ENCODE data around the gene ZNF407. TPM values are rescaled to one million over a fixed set of nuclear protein-coding genes. Genes with fewer than 3 reads are reported as not detected.
A peak's percentile ranks its signal among the peaks of the same experiment; 100 is the strongest.

The ZNF407 gene
- total RNA-seq, 1 donor from 2014 or later: 24.9 TPM

GRCh38 chr18:74921057-74921820 is 323.6 kb downstream of the ZNF407 start:
- H3K9me3 Mint-ChIP-seq: no peaks in the 10 kb centered on the region
- H3K36me3 Mint-ChIP-seq: no peaks in the 10 kb centered on the region
- H3K4me1 Mint-ChIP-seq: no peaks in the 10 kb centered on the region
- TF ChIP-seq CTCF (IDR thresholded peaks at IDR 0.05; ENCODE audit: unreplicated experiment): no peak
- no peak overlapping the region for H3K4me3 Mint-ChIP-seq
- H3K27me3 Mint-ChIP-seq (ENCODE audit: low read depth): no peaks in the 10 kb centered on the region
- no peak overlapping the region for H3K27ac Mint-ChIP-seq
- no peak for DNase-seq (ENCODE audit: low spot score in 2 of 2, unreplicated experiment in 2 of 2)

- no peak for DNase-seq (ENCODE audit: low spot score in 2 of 2, unreplicated experiment in 2 of 2)
- no peak for TF ChIP-seq CTCF (IDR thresholded peaks at IDR 0.05; ENCODE audit: unreplicated experiment)
- H3K4me3 Mint-ChIP-seq: no peak overlapping the region
- H3K9me3 Mint-ChIP-seq: no peaks in the 10 kb centered on the region
- peaks cover 5% of the 10 kb centered on the region for H3K4me1 Mint-ChIP-seq
- H3K36me3 Mint-ChIP-seq: peaks cover 3% of the 10 kb centered on the region
- no peaks in the 10 kb centered on the region for H3K27me3 Mint-ChIP-seq (ENCODE audit: low read depth)
- H3K27ac Mint-ChIP-seq: no peak overlapping the region
Observed at GRCh38 chr18:74926051-74926450, 328.4 kb downstream of the ZNF407 start.

GRCh38 chr18:74928194-74928968 is 330.7 kb downstream of the ZNF407 start:
- H3K9me3 Mint-ChIP-seq: no peaks in the 10 kb centered on the region
- TF ChIP-seq CTCF (IDR thresholded peaks at IDR 0.05; ENCODE audit: unreplicated experiment): no peak
- no peak overlapping the region for H3K4me3 Mint-ChIP-seq
- no peaks in the 10 kb centered on the region for H3K27me3 Mint-ChIP-seq (ENCODE audit: low read depth)
- H3K4me1 Mint-ChIP-seq: peaks cover 5% of the 10 kb centered on the region
- DNase-seq (ENCODE audit: low spot score in 2 of 2, unreplicated experiment in 2 of 2): no peak
- H3K36me3 Mint-ChIP-seq: peaks cover 6% of the 10 kb centered on the region
- H3K27ac Mint-ChIP-seq: no peak overlapping the region

GRCh38 chr18:74929110-74929509 is 331.4 kb downstream of the ZNF407 start:
- H3K9me3 Mint-ChIP-seq: no peaks in the 10 kb centered on the region
- no peak for DNase-seq (ENCODE audit: low spot score in 2 of 2, unreplicated experiment in 2 of 2)
- H3K4me1 Mint-ChIP-seq: peaks cover 5% of the 10 kb centered on the region
- no peak for TF ChIP-seq CTCF (IDR thresholded peaks at IDR 0.05; ENCODE audit: unreplicated experiment)
- H3K27me3 Mint-ChIP-seq (ENCODE audit: low read depth): no peaks in the 10 kb centered on the region
- H3K4me3 Mint-ChIP-seq: no peak overlapping the region
- H3K27ac Mint-ChIP-seq: peak overlapping the region; percentile 74
- H3K36me3 Mint-ChIP-seq: peaks cover 6% of the 10 kb centered on the region

- no peaks in the 10 kb centered on the region for H3K27me3 Mint-ChIP-seq (ENCODE audit: low read depth)
- no peak for TF ChIP-seq CTCF (IDR thresholded peaks at IDR 0.05; ENCODE audit: unreplicated experiment)
- H3K36me3 Mint-ChIP-seq: peaks cover 6% of the 10 kb centered on the region
- no peak for DNase-seq (ENCODE audit: low spot score in 2 of 2, unreplicated experiment in 2 of 2)
- no peaks in the 10 kb centered on the region for H3K9me3 Mint-ChIP-seq
- H3K4me1 Mint-ChIP-seq: peaks cover 5% of the 10 kb centered on the region
- H3K27ac Mint-ChIP-seq: no peak overlapping the region
- H3K4me3 Mint-ChIP-seq: no peak overlapping the region
Observed at GRCh38 chr18:74930616-74931015, 332.9 kb downstream of the ZNF407 start.

All from mesothelial cell of epicardium (in vitro differentiated cells).